Erythroblast (primary cell): Measurements from ENCODE around the gene SH3BP2.

ENCODE experiments used
- DNase-seq, 2 experiments: peaks; one replicate each; lab custom pipeline; 2025; lab: John Stamatoyannopoulos, UW
- GATA1 ChIP-seq: IDR thresholded peaks from 2 replicates; pipeline ENCODE4 v1.6.1; 2011; ENCODE audit warnings: low read depth, mild to moderate bottlenecking, control low read depth, low read length, moderate library complexity
- POLR2A ChIP-seq: IDR thresholded peaks from 2 replicates; pipeline ENCODE4 v1.6.1; 2011; ENCODE audit warnings: mild to moderate bottlenecking, low read length

SH3BP2 gene

DNA sequence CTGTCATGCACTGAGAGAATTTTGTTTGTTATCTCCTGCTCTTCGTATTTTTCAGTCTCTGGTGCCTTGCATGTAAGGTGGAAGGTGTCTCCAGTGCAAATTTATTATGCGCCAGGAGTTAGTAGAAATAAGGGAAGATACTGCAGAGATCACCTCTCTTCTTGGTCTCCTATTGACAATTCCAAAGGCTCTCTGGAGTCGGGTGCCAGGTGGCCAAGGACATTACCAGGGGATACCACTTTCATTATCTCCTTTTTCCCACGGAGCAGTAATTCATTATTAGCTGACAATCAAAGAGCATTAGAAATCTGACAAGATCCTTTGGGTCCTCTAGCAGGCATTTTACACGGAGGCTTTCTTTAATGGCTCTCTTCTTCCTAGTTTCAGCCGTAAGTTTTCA is 76.8 kb downstream of the SH3BP2 start:
- no peak for DNase-seq
- TF ChIP-seq GATA1 (no peak), POLR2A (no peak)

DNA sequence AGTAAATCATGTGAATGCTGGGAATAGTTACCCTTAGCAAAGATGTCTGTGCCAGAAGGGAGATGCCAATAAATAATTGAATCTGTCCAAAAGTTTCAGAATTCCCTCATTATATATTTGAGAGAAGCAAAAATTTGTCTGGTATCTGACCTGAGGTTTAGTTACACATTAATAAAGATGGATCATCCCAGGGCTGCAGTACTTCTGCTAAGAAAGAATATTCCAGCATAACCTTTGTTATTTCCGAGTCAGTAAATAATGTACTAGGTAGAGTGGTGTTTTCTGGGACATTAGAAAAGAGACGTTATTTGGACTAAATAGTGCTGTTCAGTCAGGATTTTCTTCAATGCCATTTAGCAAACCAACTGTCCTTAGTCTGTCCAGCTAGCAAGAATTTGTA is 77.2 kb downstream of the SH3BP2 start:
- TF ChIP-seq GATA1 (no peak), POLR2A (no peak)
- no peak for DNase-seq

DNA sequence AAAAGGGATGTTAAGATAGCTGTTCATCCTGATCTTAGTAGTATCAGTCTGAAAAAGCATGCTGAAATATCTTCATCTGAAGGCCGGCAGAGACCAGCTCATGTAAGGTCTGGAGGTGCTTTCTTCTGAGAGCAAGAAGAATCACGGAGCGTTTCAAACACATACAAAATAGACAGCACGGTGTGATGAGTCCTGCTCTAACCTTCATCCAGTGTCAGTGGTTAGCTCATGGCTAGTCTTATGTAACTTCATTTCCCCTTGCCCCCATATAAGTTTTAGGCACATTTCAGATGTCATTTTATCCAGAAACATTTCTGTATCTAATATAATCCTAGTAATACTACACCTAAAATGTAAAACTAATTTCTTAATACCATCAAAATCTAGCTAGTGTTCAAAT is 78.6 kb downstream of the SH3BP2 start:
- no peak for TF ChIP-seq POLR2A
- no peak for TF ChIP-seq GATA1
- no peak for DNase-seq

DNA sequence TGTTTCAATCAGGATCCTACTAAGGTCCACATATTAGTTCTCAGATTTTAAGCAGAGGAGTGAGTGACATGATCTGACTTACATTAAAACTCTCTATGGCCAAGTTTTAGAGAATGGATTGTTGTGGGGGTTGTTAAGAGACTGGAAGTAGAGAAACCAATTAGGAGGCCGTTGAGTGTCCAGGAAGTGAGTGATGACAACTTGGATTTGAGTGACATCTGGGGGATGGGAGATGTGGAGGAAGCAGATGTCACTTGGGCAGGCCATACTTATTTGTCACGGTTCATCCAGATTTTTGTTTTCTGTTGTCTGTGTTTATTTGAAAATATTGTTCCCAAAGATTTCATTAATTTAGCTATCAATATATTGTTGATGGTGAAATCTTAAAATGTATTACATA is 79.0 kb downstream of the SH3BP2 start:
- TF ChIP-seq GATA1 (no peak), POLR2A (no peak)
- no peak for DNase-seq

DNA sequence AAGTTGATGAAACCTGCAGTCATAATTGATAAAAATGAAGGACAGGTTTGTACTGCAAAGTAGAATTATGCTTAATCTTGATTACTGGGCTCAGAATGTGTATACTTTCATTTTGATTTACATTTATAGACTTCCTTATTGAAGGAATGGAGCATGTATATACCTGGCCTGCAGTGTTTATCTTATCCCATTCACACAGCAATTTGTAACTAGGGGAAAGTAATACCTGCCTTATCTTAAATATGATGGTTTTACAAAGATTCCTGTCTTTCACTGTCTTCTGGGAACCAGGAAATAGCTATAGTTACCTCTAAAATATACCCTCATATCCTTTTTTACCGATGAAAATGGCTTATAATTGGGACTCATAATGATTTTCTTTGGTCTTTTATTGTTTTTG is 80.4 kb downstream of the SH3BP2 start:
- no peak for TF ChIP-seq GATA1
- TF ChIP-seq POLR2A = no peak
- DNase-seq = no peak

DNA sequence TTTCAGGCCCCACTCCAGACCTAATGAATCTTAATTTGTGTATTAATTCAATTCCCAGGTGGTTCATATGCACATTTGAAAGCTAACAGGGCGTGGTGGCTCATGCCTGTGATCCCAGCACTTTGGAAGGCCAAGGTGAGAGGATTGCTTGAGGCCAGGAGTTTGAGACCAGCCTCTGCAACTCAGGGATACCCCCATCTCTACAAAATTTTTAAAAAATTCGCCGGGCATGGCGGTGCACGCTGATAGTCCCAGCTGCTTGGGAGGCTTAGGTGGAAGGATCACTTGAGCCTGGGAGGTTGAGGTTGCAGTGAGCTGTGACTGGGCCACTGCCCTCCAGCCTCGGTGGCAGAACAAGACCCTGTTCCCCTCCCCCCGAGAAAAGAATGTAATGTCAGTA is 82.0 kb downstream of the SH3BP2 start:
- TF ChIP-seq GATA1 (no peak), POLR2A (no peak)
- DNase-seq = no peak

DNA sequence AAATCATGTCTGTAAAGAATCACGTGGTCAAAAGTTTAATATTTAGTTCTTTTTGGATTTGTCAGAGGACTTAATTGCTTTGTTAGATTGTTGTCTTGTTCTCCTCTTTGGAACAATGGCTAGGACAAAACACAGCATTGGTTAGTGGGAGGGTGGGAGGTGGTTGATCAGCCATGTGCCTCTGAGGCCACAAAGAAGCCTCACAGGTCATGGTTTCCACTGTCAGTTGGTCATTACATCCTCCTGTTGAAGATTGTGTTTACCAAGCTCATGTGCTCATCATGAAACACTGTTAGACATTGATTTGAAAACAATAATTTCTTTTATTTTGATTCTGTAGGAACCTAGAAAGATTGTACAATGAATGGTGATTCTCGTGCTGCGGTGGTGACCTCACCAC is 82.7 kb downstream of the SH3BP2 start:
- TF ChIP-seq GATA1 (no peak), POLR2A (no peak)
- no peak for DNase-seq

DNA sequence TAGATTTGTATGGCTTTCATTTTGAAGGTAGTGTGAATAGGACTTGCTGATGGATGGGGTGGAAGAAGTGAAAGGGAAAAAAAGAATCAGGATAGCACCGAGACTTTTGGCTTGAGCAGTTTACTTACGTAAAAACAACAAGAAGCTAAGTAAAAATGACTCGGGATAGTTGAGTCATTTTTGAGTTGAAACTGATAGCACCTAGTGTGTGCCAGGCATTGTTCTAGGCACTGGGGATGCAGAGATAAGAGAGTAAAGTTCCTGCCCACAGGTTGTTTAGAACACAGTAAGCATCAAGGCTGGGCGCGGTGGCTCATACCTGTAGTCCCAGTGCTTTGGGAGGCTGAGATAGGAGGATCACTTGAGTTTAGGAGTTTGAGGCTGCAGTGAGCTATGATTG is 85.5 kb downstream of the SH3BP2 start:
- TF ChIP-seq GATA1 (no peak), POLR2A (no peak)
- no peak for DNase-seq

DNA sequence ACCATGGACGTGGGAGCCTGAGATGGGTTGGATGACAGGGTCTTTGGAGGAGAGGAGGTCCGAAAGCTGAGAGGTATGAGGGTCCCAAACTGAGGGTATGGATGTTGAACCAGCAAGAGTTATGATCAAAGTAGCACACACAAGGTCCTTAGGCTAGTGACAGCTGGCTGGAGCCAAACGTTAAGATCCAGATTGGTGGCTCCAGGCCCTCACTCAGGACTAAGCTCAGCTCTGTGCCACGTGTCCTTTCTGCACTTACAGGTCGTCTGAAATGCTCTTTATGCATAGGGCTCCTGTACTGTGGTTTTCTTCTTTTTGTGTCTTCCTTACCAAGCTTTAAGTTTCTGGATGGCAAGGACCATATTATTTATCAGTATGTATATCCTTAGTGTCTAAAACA is 86.1 kb downstream of the SH3BP2 start:
- no peak for TF ChIP-seq POLR2A
- no peak for TF ChIP-seq GATA1
- no peak for DNase-seq

DNA sequence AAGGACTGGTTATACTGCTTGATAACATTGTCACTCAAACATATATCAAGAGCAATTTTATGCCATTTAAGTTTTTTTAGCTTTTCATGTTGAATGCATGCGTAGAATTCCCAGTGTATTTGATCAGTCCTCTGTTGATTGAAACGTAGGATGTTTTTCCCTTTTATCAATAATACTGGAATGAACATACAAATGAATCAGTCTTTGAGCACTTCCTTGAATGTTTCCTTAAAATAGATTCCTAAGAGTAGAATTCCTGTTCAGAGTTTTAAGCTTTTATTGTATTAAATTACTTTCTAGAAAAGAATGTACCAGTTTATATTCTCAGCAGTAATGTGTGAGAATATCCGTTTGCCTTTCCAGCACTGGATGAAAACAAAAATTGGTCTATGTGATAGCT is 88.5 kb downstream of the SH3BP2 start:
- TF ChIP-seq GATA1 (no peak), POLR2A (no peak)
- no peak for DNase-seq

DNA sequence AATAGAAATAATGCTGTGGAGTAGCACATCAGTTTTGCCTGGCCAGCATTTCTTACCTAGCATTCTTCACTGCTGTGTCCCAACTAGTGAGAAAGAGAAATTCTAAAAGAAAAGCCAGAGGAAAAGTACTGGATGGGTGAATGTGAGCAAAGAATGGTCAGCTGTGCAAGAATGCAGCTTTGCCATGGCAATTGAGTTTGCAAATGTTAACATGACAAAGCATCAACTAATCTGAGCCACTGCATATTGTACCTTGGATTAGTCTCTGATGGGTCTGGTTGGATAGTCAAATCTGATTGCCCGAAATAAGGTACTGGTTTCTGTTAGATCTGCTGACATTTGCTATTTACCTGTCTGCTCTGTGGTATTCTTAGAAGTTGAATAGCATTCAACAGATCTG is 89.5 kb downstream of the SH3BP2 start:
- no peak for DNase-seq
- no peak for TF ChIP-seq POLR2A
- TF ChIP-seq GATA1 = no peak

DNA sequence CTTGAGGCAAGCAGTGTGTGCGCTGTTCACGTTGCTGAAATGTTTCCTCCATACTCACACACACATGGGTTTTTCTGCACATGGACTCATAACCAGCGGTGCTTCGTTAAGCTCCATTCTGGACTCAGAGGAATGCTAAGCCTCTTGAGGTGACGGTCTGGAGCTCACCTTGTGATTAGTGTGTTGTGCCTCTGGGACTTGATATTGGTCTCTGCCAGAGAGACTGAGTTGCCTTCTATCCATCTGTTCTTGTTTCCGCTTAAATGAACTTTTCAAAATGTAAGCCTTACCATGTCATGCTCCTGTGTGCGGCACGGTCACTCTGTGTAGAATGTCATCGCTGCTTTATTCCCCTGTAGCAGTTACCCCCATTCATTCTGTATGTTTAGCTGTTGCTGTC is 93.3 kb downstream of the SH3BP2 start:
- TF ChIP-seq POLR2A (no peak), GATA1 (no peak)

DNA sequence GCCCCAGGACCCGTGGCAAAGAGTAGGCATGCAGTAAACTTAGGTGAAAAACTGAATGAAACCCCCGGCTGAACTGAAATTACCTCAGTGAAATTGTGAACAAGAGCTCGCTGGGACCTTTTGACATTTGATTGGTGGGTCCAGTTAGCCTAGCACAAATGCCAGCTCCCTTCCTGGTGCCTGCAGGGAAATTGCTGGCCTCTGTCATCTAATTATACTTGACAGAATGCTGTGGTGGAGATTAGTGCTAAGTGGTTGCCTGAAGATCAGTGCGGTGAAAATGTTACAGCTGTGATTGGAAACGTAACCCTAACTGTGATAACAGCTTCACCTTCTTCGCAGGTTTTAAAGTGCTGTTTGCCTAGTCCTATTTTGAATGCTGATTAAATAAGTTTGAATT is 93.7 kb downstream of the SH3BP2 start:
- TF ChIP-seq POLR2A (no peak), GATA1 (no peak)
- no peak for DNase-seq

More for the DNA sequence above, 93.3 kb downstream of the SH3BP2 start:
- no peak for DNase-seq

DNA sequence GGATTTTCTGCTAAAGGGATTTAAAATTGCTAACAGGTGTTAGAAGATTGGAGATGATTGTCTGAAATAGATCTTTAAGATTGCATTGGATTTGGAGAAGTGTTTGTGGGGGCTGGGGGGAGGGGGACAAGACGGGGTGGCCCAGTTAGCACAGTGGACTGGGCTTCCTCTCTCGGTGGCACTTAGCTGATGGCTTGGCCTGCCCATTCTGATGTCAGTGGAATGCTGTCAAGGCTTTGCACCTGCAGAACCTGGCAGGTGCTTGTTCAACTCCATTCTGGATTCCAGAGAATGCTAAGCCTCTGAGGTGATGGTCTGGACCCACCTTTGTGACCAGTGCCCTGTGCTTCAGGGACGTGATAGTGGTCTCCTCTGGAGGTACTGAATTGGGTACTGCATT is 94.5 kb downstream of the SH3BP2 start:
- TF ChIP-seq GATA1 (no peak), POLR2A (no peak)
- no peak for DNase-seq

DNA sequence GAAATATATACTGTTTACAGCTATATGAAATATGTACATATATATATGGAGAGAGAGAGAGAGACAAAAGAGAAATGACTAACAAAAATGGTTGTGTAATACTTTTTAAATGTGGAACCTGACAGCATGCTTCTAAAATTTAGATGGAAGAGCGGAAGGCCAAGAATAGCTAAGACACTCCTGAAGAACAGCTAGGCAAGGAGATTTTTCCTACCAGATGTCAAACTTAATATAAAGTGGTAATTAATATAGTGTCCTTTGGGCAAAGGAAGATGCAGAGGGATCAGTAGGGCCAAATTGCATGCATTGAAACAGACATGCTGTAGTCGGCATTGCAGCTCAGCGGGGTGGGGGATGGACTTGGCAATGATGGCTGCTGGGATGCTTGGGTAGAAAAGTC is 96.0 kb downstream of the SH3BP2 start:
- no peak for DNase-seq
- TF ChIP-seq GATA1 = no peak
- no peak for TF ChIP-seq POLR2A
